Jurkat, Clone E6-1 (cell line): ENCODE data around the gene SLTM. TPM values are rescaled to one million over a fixed set of nuclear protein-coding genes. Genes with fewer than 3 reads are reported as not detected.
A peak's percentile ranks its signal among the peaks of the same experiment; 100 is the strongest.
"Not testable (repeated sequence)": the region's sequence is repeated elsewhere in the genome, so short reads cannot be mapped to it uniquely, and the experiment has no call there.

Source experiments
- DNase-seq: peaks from one replicate; pipeline ENCODE4 v3.0.0-alpha.2; 2011; ENCODE audit warnings: low read depth, low spot score
- H3K4me3 ChIP-seq: 2 replicates; pipeline ENCODE4 v1.5.1; 2011; ENCODE audit warnings: mild to moderate bottlenecking, low read length, control low read depth, moderate library complexity
- polyA plus RNA-seq: library from polyadenylated mRNA; unstranded; fragments of >200 nt; gene quantifications from one replicate; pipeline ENCODE4 v1.2.1, GENCODE V29; 2012; ENCODE audit warnings: missing spikeins; ENCODE audit not compliant: insufficient read length, insufficient read depth

SLTM gene
- polyA plus RNA-seq, result 127 TPM

GRCh38 chr15:58933281-58934113 is at the start of gene SLTM:
SLTM (minus strand) TSS chr15:58933679; CDS start chr15:58933565, 114 bp downstream.
- peak within 1 kb of the TSS; percentile 97 for H3K4me3 ChIP-seq
- peak; percentile 91 for DNase-seq

DNA sequence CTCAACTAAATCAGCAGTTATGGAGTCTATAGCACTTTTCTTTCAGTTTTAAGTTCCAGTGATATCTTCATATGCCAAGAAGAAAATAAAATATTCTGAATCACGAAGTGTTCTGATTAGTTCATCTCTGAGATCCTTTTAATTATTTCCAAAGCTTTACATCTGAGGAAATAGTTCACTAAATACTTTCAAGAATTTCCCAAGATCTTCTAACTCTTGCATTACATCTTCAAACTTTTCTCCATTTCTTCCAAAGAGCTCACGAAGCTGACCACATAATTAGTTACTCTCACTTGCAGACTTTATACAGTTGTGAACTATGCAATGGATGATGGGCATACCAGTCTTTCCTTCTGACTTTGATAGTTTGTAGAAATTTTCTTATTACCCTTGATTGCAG is 49.8 kb upstream of the SLTM start:
- DNase-seq, result no peak
- H3K4me3 ChIP-seq, result no peak overlapping the region

- H3K4me3 ChIP-seq, result no peak overlapping the region
- peak; percentile 46 for DNase-seq
Measured at GRCh38 chr15:58981808-58982475, 48.5 kb upstream of the SLTM start.

GRCh38 chr15:58980351-58980939 is 47.0 kb upstream of the SLTM start:
- no peak overlapping the region for H3K4me3 ChIP-seq
- DNase-seq, result peak; percentile 65

- no peak for DNase-seq
- H3K4me3 ChIP-seq, result no peak overlapping the region
Measured at GRCh38 chr15:58977887-58978286, 44.4 kb upstream of the SLTM start.

- no peak for DNase-seq
- no peak overlapping the region for H3K4me3 ChIP-seq
Measured at GRCh38 chr15:58967479-58967878, 34.0 kb upstream of the SLTM start.

GRCh38 chr15:58966698-58967097 is 33.2 kb upstream of the SLTM start:
- no peak for DNase-seq
- no peak overlapping the region for H3K4me3 ChIP-seq

- DNase-seq, result no peak
- no peak overlapping the region for H3K4me3 ChIP-seq
Measured at GRCh38 chr15:58962662-58963565, 29.4 kb upstream of the SLTM start.

GRCh38 chr15:58962136-58962535 is 28.7 kb upstream of the SLTM start:
- no peak for DNase-seq

DNA sequence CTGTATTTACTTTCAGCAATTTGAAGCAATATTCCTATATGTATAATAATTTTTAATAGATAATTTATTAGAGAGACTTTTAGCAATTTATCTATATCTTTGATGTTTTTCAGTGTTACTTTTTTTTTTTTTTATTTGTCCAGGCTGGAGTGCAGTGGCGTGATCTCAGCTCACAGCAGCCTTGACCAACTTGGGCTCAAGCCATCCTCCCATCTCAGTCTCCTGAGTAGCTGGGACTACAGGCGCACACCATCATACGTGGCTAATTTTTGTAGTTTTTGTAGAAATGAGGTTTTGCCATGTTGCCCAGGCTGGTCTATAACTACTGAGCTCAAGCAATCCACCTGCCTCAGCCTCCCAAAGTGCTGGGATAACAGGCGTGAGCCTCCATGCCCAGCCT is 25.3 kb upstream of the SLTM start:
- no peak overlapping the region for H3K4me3 ChIP-seq
- DNase-seq, result no peak

More at GRCh38 chr15:58962136-58962535, 28.7 kb upstream of the SLTM start:
- no peak overlapping the region for H3K4me3 ChIP-seq

- no peak overlapping the region for H3K4me3 ChIP-seq
Measured at GRCh38 chr15:58957101-58957973, 23.9 kb upstream of the SLTM start.

GRCh38 chr15:58952751-58953150 is 19.3 kb upstream of the SLTM start:
- no peak for DNase-seq
- H3K4me3 ChIP-seq, result no peak overlapping the region

More at GRCh38 chr15:58957101-58957973, 23.9 kb upstream of the SLTM start:
- peak; percentile 78 for DNase-seq

DNA sequence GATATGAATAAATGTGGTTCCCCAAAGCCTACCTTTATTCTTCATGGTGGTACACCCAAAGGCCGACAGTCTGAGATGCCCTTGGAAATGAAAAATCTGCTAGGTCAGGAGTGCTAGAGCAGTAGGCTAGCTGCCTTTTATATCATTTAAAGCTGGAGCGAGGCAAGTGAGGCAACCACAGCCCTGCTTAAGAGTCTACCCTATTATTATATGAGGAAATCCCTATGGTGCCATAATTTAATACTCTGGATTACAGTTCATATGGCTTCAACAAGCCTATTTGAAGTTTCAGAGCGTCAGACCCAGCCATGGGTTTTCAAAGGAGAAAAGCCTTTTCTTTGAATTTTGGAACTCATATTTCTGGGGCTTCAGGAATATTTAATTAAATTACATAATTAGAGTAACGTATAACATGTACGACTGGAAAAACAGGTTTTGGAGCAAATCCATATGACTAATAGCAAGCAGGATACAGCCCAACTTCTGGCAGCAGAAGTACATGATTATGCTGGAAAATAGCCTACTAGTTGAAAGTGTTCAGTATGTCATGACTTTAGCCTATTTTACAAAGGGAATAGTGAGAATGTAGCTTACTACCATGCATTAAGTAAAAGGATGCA is 18.0 kb upstream of the SLTM start:
- DNase-seq, result no peak
- H3K4me3 ChIP-seq, result no peak overlapping the region

DNA sequence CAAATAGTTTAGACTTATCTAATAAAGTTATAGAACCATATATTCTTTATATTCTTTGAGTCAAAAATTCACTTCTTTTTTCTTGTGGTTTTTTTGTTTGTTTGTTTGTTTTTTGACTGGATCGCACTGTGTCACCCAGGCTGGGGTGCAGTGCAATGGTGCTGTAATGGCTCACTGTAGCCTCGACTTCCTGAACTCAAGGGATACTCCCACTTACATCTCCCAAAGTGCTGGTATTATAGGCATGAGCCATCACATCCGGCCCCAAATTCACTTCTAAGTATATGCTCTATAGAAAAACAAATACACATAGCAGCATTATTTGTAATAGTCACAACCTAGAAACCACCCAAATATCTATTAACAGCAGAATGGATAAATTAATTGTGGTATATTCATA is 13.7 kb upstream of the SLTM start:
- no peak for DNase-seq
- no peak overlapping the region for H3K4me3 ChIP-seq

- not testable (repeated sequence) for H3K4me3 ChIP-seq, DNase-seq
Measured at GRCh38 chr15:58934974-58935373, 1.5 kb upstream of the SLTM start.

DNA sequence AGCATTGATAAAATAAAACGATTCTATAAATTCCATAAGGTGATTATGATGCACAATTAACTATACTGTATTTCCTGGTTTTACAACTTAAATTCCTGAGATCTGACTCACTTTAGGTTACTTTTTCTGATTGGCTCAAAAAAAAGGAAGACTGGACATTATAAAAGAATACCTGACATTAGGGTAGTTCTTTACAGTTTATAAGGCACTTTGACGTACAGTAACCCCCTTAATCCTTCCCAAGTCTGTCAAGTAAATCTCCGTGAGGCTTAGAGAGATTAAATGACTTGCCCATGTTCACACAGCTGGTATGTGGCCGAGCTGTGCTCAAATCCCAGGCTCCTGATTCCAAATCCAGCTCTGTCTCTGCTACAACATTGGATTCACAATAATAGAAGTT is 1.0 kb upstream of the SLTM start:
- no peak for DNase-seq
- H3K4me3 ChIP-seq, result peak overlapping the region; percentile 69

DNA sequence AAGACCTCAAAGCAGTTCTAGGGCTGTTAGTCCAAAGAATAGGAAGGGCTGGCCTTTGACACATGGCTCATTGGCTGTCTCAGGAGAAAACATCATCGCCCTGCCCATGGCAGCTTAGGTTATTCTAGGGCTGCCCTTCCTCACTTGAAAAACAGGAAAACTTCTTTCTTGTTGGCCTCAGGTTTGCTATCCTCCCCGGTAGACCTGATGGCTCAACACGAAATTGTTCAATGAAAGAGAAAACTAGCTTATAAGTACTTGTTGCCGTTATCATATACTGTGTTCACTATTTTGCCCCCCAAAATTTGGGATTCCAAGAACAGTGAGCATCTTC is 602 bp upstream of the SLTM start:
- H3K4me3 ChIP-seq, result peak overlapping the region; percentile 69
- DNase-seq, result no peak

GRCh38 chr15:58932710-58933280 is 684 bp downstream of the SLTM start:
- peak overlapping the region; percentile 97 for H3K4me3 ChIP-seq
- DNase-seq, result no peak
